ENCODE data around the gene ASIP.

GRCh38 chr20:34311118-34312023 is 70.1 kb downstream of the ASIP start:
- no peak for TF ChIP-seq ZC3H10 (CRISPR knock-in tag; IDR thresholded peaks at IDR 0.05)
- TF ChIP-seq, protein P1, sequence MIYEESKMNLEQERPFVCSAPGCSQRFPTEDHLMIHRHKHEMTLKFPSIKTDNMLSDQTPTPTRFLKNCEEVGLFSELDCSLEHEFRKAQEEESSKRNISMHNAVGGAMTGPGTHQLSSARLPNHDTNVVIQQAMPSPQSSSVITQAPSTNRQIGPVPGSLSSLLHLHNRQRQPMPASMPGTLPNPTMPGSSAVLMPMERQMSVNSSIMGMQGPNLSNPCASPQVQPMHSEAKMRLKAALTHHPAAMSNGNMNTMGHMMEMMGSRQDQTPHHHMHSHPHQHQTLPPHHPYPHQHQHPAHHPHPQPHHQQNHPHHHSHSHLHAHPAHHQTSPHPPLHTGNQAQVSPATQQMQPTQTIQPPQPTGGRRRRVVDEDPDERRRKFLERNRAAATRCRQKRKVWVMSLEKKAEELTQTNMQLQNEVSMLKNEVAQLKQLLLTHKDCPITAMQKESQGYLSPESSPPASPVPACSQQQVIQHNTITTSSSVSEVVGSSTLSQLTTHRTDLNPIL (CRISPR knock-in tag; IDR thresholded peaks at IDR 0.05; ENCODE audit: low read depth), result no peak
- no peak for TF ChIP-seq ZNF565 (CRISPR knock-in tag; conservative IDR thresholded peaks at IDR 0.05; ENCODE audit: low read depth)
- TF ChIP-seq SNAI2 (CRISPR knock-in tag; IDR thresholded peaks at IDR 0.05), result no peak
- TF ChIP-seq ARNTL (CRISPR knock-in tag; IDR thresholded peaks at IDR 0.05; ENCODE audit: borderline replicate concordance, low read depth), result no peak
- TF ChIP-seq, protein P2, sequence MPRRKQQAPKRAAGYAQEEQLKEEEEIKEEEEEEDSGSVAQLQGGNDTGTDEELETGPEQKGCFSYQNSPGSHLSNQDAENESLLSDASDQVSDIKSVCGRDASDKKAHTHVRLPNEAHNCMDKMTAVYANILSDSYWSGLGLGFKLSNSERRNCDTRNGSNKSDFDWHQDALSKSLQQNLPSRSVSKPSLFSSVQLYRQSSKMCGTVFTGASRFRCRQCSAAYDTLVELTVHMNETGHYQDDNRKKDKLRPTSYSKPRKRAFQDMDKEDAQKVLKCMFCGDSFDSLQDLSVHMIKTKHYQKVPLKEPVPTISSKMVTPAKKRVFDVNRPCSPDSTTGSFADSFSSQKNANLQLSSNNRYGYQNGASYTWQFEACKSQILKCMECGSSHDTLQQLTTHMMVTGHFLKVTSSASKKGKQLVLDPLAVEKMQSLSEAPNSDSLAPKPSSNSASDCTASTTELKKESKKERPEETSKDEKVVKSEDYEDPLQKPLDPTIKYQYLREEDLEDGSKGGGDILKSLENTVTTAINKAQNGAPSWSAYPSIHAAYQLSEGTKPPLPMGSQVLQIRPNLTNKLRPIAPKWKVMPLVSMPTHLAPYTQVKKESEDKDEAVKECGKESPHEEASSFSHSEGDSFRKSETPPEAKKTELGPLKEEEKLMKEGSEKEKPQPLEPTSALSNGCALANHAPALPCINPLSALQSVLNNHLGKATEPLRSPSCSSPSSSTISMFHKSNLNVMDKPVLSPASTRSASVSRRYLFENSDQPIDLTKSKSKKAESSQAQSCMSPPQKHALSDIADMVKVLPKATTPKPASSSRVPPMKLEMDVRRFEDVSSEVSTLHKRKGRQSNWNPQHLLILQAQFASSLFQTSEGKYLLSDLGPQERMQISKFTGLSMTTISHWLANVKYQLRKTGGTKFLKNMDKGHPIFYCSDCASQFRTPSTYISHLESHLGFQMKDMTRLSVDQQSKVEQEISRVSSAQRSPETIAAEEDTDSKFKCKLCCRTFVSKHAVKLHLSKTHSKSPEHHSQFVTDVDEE (CRISPR knock-in tag; IDR thresholded peaks at IDR 0.05), result no peak
- no peak for TF ChIP-seq POU6F1 (CRISPR knock-in tag; IDR thresholded peaks at IDR 0.05; ENCODE audit: borderline replicate concordance, low read depth)
- no peak for TF ChIP-seq ISL1 (CRISPR knock-in tag; IDR thresholded peaks at IDR 0.05)
- no peak for TF ChIP-seq ZNF8 (CRISPR knock-in tag; IDR thresholded peaks at IDR 0.05)
- TF ChIP-seq, protein P3, sequence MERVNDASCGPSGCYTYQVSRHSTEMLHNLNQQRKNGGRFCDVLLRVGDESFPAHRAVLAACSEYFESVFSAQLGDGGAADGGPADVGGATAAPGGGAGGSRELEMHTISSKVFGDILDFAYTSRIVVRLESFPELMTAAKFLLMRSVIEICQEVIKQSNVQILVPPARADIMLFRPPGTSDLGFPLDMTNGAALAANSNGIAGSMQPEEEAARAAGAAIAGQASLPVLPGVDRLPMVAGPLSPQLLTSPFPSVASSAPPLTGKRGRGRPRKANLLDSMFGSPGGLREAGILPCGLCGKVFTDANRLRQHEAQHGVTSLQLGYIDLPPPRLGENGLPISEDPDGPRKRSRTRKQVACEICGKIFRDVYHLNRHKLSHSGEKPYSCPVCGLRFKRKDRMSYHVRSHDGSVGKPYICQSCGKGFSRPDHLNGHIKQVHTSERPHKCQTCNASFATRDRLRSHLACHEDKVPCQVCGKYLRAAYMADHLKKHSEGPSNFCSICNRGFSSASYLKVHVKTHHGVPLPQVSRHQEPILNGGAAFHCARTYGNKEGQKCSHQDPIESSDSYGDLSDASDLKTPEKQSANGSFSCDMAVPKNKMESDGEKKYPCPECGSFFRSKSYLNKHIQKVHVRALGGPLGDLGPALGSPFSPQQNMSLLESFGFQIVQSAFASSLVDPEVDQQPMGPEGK (CRISPR knock-in tag; IDR thresholded peaks at IDR 0.05; ENCODE audit: borderline replicate concordance), result no peak
- no peak for TF ChIP-seq GLIS3 (CRISPR knock-in tag; IDR thresholded peaks at IDR 0.05)
- no peak for TF ChIP-seq ZFP3 (CRISPR knock-in tag; IDR thresholded peaks at IDR 0.05)

Measured in SK-N-SH treated with all-trans-retinoic acid at 6 μM for 48 hours (cell line).